HFFc6 (cell line): ENCODE data around the gene FGFBP2. TPM values are rescaled to one million over a fixed set of nuclear protein-coding genes. Genes with fewer than 3 reads are reported as not detected.

Experiments
- DNase-seq: peaks from one replicate; pipeline ENCODE4 v3.0.0-alpha.2; 2018
- H3K27ac Mint-ChIP-seq: 2 replicates; pipeline ENCODE4 v1.8.0; 2020; ENCODE audit warnings: mild to moderate bottlenecking, mixed read lengths
- H3K27me3 Mint-ChIP-seq: 2 replicates; pipeline ENCODE4 v1.8.0; 2021; ENCODE audit warnings: mild to moderate bottlenecking, moderate library complexity, mixed read lengths; ENCODE audit not compliant: insufficient read depth
- H3K36me3 Mint-ChIP-seq: 2 replicates; pipeline ENCODE4 v1.8.0; 2021; ENCODE audit warnings: low read depth, mixed read lengths
- H3K4me1 Mint-ChIP-seq: 2 replicates; pipeline ENCODE4 v1.8.0; 2020; ENCODE audit warnings: low read depth, mixed read lengths
- H3K4me3 Mint-ChIP-seq: 2 replicates; pipeline ENCODE4 v1.8.0; 2020; ENCODE audit warnings: mild to moderate bottlenecking, moderate library complexity, mixed read lengths
- H3K9me3 Mint-ChIP-seq: 2 replicates; pipeline ENCODE4 v1.8.0; 2020; ENCODE audit warnings: mild to moderate bottlenecking, mixed read lengths
- CTCF ChIP-seq: fragments of 200-600 bp; sonication (generic); IDR thresholded peaks from 2 replicates; pipeline ENCODE4 v1.5.0; 2021; ENCODE audit warnings: antibody characterized with exemption, mild to moderate bottlenecking
- long read RNA-seq: library from polyadenylated mRNA; unstranded; transcript quantifications from one replicate; pipeline ENCODE4 v2.0.0, GENCODE V29; 2019
- total RNA-seq, 6 experiments: library from RNA; stranded (reverse); fragmentation: NEBNext Ultra II Directional; extraction: Animal tissue kit (Norgen Biotek cat#: 25700); gene quantifications; 2 replicates in 1 of 6; 3 replicates in 5 of 6; pipeline ENCODE4 v1.2.3, GENCODE V29; 2021

Gene FGFBP2
- total RNA-seq, result not detected
- long read RNA-seq, result 0 reads

GRCh38 chr4:15963001-15963451 is at the start of gene FGFBP2:
Gene FGFBP2 (minus strand): TSS chr4:15963175. CDS start chr4:15963129, 46 bp downstream.
- H3K4me3 Mint-ChIP-seq, result no peak within 1 kb of the TSS
- H3K27me3 Mint-ChIP-seq, result peaks cover 25% of the 10 kb centered on the region
- H3K36me3 Mint-ChIP-seq, result no peaks in the 10 kb centered on the region
- H3K4me1 Mint-ChIP-seq, result no peaks in the 10 kb centered on the region
- H3K9me3 Mint-ChIP-seq, result no peaks in the 10 kb centered on the region
- peak; percentile 41 for DNase-seq
- no peak within 1 kb of the TSS for H3K27ac Mint-ChIP-seq
- TF ChIP-seq CTCF, result peak; percentile 75

GRCh38 chr4:16011173-16011572 is 48.2 kb upstream of the FGFBP2 start:
- no peaks in the 10 kb centered on the region for H3K4me1 Mint-ChIP-seq
- H3K9me3 Mint-ChIP-seq, result no peaks in the 10 kb centered on the region
- H3K27ac Mint-ChIP-seq, result no peak overlapping the region
- H3K36me3 Mint-ChIP-seq, result no peaks in the 10 kb centered on the region
- H3K4me3 Mint-ChIP-seq, result no peak overlapping the region
- no peak for DNase-seq
- TF ChIP-seq CTCF, result no peak
- peaks cover 34% of the 10 kb centered on the region for H3K27me3 Mint-ChIP-seq

- Mint-ChIP-seq H3K9me3 (no peaks in the 10 kb centered on the region), H3K27me3 (peaks cover 29% of the 10 kb centered on the region), H3K4me1 (no peaks in the 10 kb centered on the region), H3K36me3 (no peaks in the 10 kb centered on the region), H3K4me3 (no peak overlapping the region), H3K27ac (no peak overlapping the region)
- no peak for TF ChIP-seq CTCF
- DNase-seq, result no peak
Measured at GRCh38 chr4:16009153-16009552, 46.2 kb upstream of the FGFBP2 start.

- Mint-ChIP-seq H3K4me3 (no peak overlapping the region), H3K9me3 (no peaks in the 10 kb centered on the region), H3K4me1 (no peaks in the 10 kb centered on the region), H3K36me3 (no peaks in the 10 kb centered on the region), H3K27ac (no peak overlapping the region), H3K27me3 (peaks cover 19% of the 10 kb centered on the region)
- DNase-seq, result no peak
- TF ChIP-seq CTCF, result no peak
Measured at GRCh38 chr4:16007471-16008095, 44.6 kb upstream of the FGFBP2 start.

- no peak for TF ChIP-seq CTCF
- no peak overlapping the region for H3K4me3 Mint-ChIP-seq
- H3K9me3 Mint-ChIP-seq, result no peaks in the 10 kb centered on the region
- peaks cover 19% of the 10 kb centered on the region for H3K27me3 Mint-ChIP-seq
- no peaks in the 10 kb centered on the region for H3K4me1 Mint-ChIP-seq
- DNase-seq, result no peak
- no peak overlapping the region for H3K27ac Mint-ChIP-seq
- no peaks in the 10 kb centered on the region for H3K36me3 Mint-ChIP-seq
Measured at GRCh38 chr4:16006771-16007446, 43.9 kb upstream of the FGFBP2 start.
